Stimulated activated CD8-positive, alpha-beta memory T cell treated with anti-CD3 and anti-CD28 coated beads, Interleukin-12 subunit alpha, Interleukin-12 subunit beta, amount 100 ng/mL, for 1 hour (primary cell): ENCODE results near the gene OR51T1.

Source experiments
- DNase-seq: peaks from one replicate; pipeline ENCODE4 v3.0.0-alpha.2; 2020; ENCODE audit warnings: low read depth

OR51T1 gene

DNA sequence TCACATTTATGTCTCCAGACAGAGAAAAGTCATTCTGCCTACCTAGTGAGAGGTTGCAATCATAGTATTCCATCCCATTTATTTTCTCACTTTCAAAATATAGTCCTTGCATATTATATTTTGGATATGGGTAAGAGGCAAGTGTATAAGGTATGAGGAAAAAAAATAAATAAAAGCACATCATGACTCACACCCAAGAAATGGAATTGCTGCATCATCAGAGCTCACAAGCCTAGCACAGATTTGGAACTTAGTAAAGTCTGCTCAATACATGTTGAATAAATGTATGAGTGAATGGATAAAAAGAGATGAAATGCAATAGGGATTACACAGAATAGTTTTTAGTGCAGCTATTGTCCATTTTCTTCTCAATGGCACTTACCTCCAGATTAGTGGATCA, 44.9 kb downstream of the OR51T1 start:
- no peak for DNase-seq
